ENCODE results near the gene PLOD3. TPM values are rescaled to one million over a fixed set of nuclear protein-coding genes. Genes with fewer than 3 reads are reported as not detected.
A peak's percentile ranks its signal among the peaks of the same experiment; 100 is the strongest.

The PLOD3 gene
- total and polyA plus RNA-seq, 2 experiments from 2014 or later = 52.7 to 73.1 TPM

DNA sequence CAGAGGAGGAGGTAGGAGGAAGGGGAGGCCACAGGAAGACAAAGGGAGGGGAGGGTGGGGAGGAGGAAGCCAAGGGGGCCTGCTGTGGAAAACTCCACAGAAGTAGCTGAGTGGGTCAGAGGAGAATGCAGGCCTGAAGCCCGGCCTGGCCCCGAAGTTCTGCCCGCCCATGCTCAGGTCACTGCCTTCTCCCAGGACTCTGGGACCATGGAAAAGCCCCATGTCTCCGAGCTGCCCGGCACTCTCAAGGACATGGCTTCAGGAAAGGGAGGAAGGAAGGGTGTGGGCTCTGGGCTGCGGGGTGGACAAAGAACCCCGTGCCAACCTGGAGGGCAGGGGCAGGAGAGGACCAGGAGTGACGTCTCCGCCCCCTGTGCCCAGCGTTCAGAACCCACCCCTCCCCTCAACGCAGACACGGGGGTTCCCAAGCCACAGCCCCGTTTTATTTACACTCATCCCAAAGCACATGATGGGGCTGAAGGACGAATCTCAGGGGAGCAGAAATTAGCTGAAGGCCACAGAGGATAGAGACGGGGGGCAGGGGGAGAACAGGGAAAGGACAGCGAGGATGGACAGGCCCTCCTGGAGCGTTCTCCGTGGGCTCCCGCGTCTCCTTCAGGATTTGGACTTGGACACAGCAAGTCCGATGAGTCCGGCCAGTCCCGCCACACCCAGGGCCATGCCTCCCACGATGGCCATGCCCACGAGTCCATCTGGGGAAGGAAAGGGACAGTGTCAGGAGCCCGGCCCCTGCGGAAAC, 22.0 kb upstream of the PLOD3 start:
- H3K36me3 ChIP-seq = peaks cover 8% of the 10 kb centered on the region
- TF ChIP-seq, protein P1, sequence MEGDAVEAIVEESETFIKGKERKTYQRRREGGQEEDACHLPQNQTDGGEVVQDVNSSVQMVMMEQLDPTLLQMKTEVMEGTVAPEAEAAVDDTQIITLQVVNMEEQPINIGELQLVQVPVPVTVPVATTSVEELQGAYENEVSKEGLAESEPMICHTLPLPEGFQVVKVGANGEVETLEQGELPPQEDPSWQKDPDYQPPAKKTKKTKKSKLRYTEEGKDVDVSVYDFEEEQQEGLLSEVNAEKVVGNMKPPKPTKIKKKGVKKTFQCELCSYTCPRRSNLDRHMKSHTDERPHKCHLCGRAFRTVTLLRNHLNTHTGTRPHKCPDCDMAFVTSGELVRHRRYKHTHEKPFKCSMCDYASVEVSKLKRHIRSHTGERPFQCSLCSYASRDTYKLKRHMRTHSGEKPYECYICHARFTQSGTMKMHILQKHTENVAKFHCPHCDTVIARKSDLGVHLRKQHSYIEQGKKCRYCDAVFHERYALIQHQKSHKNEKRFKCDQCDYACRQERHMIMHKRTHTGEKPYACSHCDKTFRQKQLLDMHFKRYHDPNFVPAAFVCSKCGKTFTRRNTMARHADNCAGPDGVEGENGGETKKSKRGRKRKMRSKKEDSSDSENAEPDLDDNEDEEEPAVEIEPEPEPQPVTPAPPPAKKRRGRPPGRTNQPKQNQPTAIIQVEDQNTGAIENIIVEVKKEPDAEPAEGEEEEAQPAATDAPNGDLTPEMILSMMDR (IDR thresholded peaks at IDR 0.05; ENCODE audit: low read depth, low read length) = no peak
- H3K27me3 ChIP-seq = no peaks in the 10 kb centered on the region
- H3K4me3 ChIP-seq = no peak overlapping the region
- H3K9me3 ChIP-seq (ENCODE audit: low read depth) = no peaks in the 10 kb centered on the region
- no peak for DNase-seq (ENCODE audit: low read depth in 1 of 2, low spot score in 1 of 2)
- peaks cover 7% of the 10 kb centered on the region for H3K4me1 ChIP-seq (ENCODE audit: low read depth)
- peak overlapping the region; percentile 51 for H3K27ac ChIP-seq

DNA sequence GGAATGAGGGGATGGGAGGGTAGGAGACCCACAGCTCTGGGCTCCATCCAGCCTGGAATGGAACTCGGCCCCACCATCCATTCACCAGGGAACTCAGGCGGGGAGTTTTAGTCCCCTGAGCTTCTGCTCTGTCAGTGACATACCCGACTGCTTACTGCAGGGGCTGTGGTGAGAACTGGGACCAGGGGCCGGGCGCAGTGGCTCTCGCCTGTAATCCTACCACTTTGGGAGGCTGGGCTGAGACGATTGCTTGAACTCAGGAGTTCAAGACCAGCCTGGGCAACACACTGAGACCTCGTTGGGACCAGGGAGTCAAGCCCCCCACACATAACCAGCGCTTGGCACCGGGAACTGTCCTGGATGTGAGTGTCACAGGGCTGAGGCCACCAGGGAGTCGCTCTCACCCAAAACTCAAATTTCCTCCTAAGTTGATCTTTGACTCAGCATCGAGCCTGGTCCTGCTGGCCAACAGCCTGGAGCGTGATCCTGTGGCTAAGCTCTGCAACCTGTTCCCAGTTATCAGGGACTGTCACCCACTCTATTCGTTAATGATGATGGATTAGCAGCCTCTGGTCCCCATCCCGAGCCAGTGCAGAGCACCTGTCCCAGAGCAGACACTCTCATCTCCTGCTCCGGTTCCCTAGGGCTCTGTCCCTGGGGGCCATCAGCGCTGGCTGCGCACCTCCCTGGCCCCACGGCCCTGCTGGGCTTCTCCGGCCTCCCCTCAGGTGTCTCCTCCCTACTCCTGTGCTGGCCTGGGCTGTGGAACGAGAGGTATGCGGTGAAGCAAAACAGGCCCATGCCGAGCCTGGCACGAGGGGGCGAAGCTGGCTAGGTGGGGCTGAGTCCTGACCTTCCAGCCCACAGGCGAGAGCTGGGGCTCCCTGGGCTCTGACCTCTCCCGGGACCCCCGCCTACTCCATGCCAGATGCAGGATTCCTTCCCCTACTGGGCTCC, 21.1 kb upstream of the PLOD3 start:
- Histone ChIP-seq H3K4me1 (ENCODE audit: low read depth) (peaks cover 2% of the 10 kb centered on the region), H3K27ac (peak overlapping the region; percentile 51), H3K36me3 (peaks cover 8% of the 10 kb centered on the region), H3K9me3 (ENCODE audit: low read depth) (no peaks in the 10 kb centered on the region), H3K27me3 (no peaks in the 10 kb centered on the region), H3K4me3 (no peak overlapping the region)
- TF ChIP-seq, protein P1 (IDR thresholded peaks at IDR 0.05; ENCODE audit: low read depth, low read length) = no peak
- no peak for DNase-seq (ENCODE audit: low read depth in 1 of 2, low spot score in 1 of 2)

DNA sequence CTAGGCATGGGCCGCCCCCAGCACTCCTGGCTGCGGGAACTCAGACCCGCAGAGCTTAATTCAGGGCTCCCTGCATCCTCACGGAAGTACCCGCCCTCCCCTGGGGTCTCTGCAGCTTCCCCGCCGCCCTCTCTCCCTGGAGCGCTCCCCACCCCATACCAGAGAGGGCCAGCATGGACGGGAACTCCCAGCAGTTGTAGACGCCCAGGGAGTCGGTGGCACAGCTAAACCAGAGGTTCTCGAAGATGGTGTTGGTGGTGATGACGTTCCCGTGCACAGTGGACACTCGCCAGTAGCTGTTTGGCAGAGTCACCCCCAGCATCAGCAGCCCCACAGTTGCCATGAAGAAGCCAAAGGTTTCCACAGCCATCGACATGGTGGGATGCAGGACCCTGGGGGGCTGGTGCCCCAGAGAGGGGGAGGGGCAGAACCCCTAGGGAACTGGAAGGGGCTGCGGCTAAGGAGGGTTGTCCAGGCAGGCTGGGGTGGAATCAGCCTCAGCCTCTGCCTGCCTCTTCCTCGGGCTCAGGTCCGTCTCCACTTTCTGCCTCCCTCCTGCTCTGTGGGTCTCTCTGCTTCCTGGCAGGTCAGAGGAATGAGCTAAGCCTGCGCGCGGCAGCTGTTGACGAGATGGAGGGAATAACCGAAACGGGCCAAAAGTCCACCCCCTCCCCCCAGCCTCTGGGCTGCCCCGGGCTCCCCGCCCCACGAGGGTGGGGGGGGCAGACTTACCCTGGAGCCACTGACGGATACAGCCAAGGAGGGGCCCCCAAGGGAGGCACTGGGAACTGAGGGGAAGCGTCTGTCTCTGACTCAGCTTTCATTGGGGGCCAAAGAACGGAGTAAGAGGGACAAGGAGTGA, 20.1 kb upstream of the PLOD3 start, which contains the start of gene CLDN15:
CLDN15 (minus strand) TSS at position 597 of the 862 bp plus-strand sequence; CDS start at position 376, 221 bp downstream.
- H3K36me3 ChIP-seq = peaks cover 8% of the 10 kb centered on the region
- H3K9me3 ChIP-seq (ENCODE audit: low read depth) = no peaks in the 10 kb centered on the region
- peak within 1 kb of the TSS; percentile 51 for H3K27ac ChIP-seq
- no peak within 1 kb of the TSS for H3K4me3 ChIP-seq
- peak in 1 of 2 donors; percentile 87 for DNase-seq (ENCODE audit: low read depth in 1 of 2, low spot score in 1 of 2)
- TF ChIP-seq, protein P1 (IDR thresholded peaks at IDR 0.05; ENCODE audit: low read depth, low read length) = no peak
- H3K4me1 ChIP-seq (ENCODE audit: low read depth) = peaks cover 1% of the 10 kb centered on the region
- no peaks in the 10 kb centered on the region for H3K27me3 ChIP-seq

DNA sequence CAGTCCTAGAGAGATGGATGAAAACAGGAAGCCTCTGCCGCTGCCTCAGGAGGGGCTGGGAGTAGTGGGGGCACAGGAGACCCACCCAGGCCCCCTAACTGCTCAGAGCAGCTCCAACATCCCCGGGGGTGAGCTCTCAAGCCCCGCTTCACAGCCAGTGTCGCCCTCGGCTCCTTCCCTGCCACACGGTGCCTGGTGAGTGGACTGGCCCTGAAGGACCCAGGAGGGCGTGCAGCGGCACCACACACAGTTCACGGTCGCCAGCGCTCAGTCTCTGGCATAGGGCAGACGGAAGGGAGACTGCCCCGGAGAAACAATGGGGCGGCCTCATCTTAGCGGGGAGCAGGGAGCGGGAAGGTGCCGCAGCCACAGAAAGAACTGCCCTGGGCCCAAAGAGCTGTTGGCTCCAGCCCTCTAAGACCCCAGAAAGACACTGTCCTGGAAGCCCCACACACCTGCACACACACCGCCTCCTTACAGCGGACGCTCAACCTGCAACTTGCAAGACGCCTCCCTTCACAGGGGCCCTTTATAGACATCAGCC, 19.0 kb upstream of the PLOD3 start:
- Histone ChIP-seq H3K9me3 (ENCODE audit: low read depth) (no peaks in the 10 kb centered on the region), H3K4me3 (no peak overlapping the region), H3K4me1 (ENCODE audit: low read depth) (peaks cover 8% of the 10 kb centered on the region), H3K27me3 (no peaks in the 10 kb centered on the region), H3K36me3 (peaks cover 8% of the 10 kb centered on the region), H3K27ac (no peak overlapping the region)
- DNase-seq (ENCODE audit: low read depth in 1 of 2, low spot score in 1 of 2) = no peak
- TF ChIP-seq, protein P1 (IDR thresholded peaks at IDR 0.05; ENCODE audit: low read depth, low read length) = no peak

All from cardiac muscle cell (in vitro differentiated cells and primary cell).